ENCODE measurements around the gene UBQLN1.

GRCh38 chr9:83655433-83655832 is 52.3 kb downstream of the UBQLN1 start:
- TF ChIP-seq POLR2A (IDR thresholded peaks at IDR 0.05; ENCODE audit: low read length), result no peak
- no peak for TF ChIP-seq GATA1 (IDR thresholded peaks at IDR 0.05; ENCODE audit: low read depth, low read length)
